CD14-positive monocyte (primary cell): ENCODE results near the gene LRRC4B. TPM values are rescaled to one million over a fixed set of nuclear protein-coding genes. Genes with fewer than 3 reads are reported as not detected.

ENCODE experiments used
- DNase-seq, 3 donors: peaks; one replicate each; pipeline ENCODE4 v3.0.0-alpha.2; 2011 to 2022
- H2AFZ ChIP-seq: 2 replicates; pipeline ENCODE4 v1.6.0; 2012; ENCODE audit warnings: mild to moderate bottlenecking, low read depth, low read length, inconsistent platforms; ENCODE audit not compliant: insufficient read depth, poor library complexity, severe bottlenecking
- H3K27ac ChIP-seq, 2 donors: 1 replicate in 1 of 2; 2 replicates in 1 of 2; pipeline ENCODE4 v1.5.1; 2012 to 2013; ENCODE audit warnings: low read length in 2 of 2, control low read depth in 1 of 2, inconsistent platforms in 1 of 2, low read depth in 1 of 2, mild to moderate bottlenecking in 1 of 2
- H3K27me3 ChIP-seq, 2 donors: one replicate each; pipeline versions ENCODE4 v1.6.0 to v1.6.1; 2011 to 2013; ENCODE audit warnings: low read length in 2 of 2; ENCODE audit not compliant: control insufficient read depth in 2 of 2, insufficient read depth in 2 of 2
- H3K36me3 ChIP-seq, 2 donors: replicated peaks in 1 of 2; 1 replicate in 1 of 2; 2 replicates in 1 of 2; pipeline versions ENCODE4 v1.5.1 to v1.6.1; 2012 to 2013; ENCODE audit warnings: low read length in 2 of 2, control low read depth in 1 of 2, inconsistent platforms in 1 of 2, mild to moderate bottlenecking in 1 of 2; ENCODE audit not compliant: insufficient read depth in 2 of 2, control insufficient read depth in 1 of 2
- H3K4me1 ChIP-seq, 2 donors: 1 replicate in 1 of 2; 2 replicates in 1 of 2; pipeline versions ENCODE4 v1.5.1 to v1.6.1; 2012 to 2013; ENCODE audit warnings: low read length in 2 of 2, control low read depth in 1 of 2, inconsistent platforms in 1 of 2, mild to moderate bottlenecking in 1 of 2, moderate library complexity in 1 of 2; ENCODE audit not compliant: insufficient read depth in 2 of 2, control insufficient read depth in 1 of 2
- H3K4me2 ChIP-seq: replicated peaks from 2 replicates; pipeline ENCODE3; 2012; ENCODE audit warnings: low read length, moderate library complexity, mild to moderate bottlenecking; ENCODE audit not compliant: poor library complexity, severe bottlenecking; ENCODE audit errors: extremely low read depth
- H3K4me3 ChIP-seq, 3 experiments: fragments of 200-600 bp in 1 of 3; sonication (generic) in 1 of 3; replicated peaks in 1 of 3; 1 replicate in 2 of 3; 2 replicates in 1 of 3; pipeline ENCODE4 v1.5.1; 2011 to 2013; ENCODE audit warnings: low read length in 3 of 3, mild to moderate bottlenecking in 3 of 3, control low read depth in 2 of 3, low read depth in 2 of 3, inconsistent platforms in 1 of 3, moderate library complexity in 1 of 3
- H3K79me2 ChIP-seq: 2 replicates; pipeline ENCODE4 v1.6.0; 2012; ENCODE audit warnings: mild to moderate bottlenecking, control low read depth, inconsistent platforms, low read length, moderate library complexity; ENCODE audit not compliant: insufficient read depth
- H3K9ac ChIP-seq: 2 replicates; pipeline ENCODE4 v1.6.0; 2017; ENCODE audit warnings: low read length, mild to moderate bottlenecking; ENCODE audit not compliant: insufficient read depth, poor library complexity, severe bottlenecking
- H3K9me3 ChIP-seq, 2 donors: replicated peaks in 1 of 2; 1 replicate in 1 of 2; 2 replicates in 1 of 2; pipeline versions ENCODE4 v1.5.1 to v1.6.1; 2012 to 2013; ENCODE audit warnings: low read length in 2 of 2, control low read depth in 1 of 2; ENCODE audit not compliant: control insufficient read depth in 1 of 2, insufficient read depth in 1 of 2
- H4K20me1 ChIP-seq: 2 replicates; pipeline ENCODE4 v1.6.0; 2012; ENCODE audit warnings: mild to moderate bottlenecking, low read length, control low read depth, moderate library complexity; ENCODE audit not compliant: insufficient read depth
- H3K27ac Mint-ChIP-seq, 7 donors: one replicate each; pipeline ENCODE4 v1.8.0; 2020; ENCODE audit warnings: mild to moderate bottlenecking in 7 of 7, mixed read lengths in 7 of 7, moderate library complexity in 6 of 7, inconsistent platforms in 2 of 7
- H3K27me3 Mint-ChIP-seq, 3 donors: one replicate each; pipeline ENCODE4 v1.8.0; 2021 to 2022; ENCODE audit warnings: low read depth in 3 of 3, mild to moderate bottlenecking in 3 of 3, mixed read lengths in 3 of 3, moderate library complexity in 3 of 3, inconsistent platforms in 1 of 3
- H3K36me3 Mint-ChIP-seq, 2 donors: one replicate each; pipeline ENCODE4 v1.8.0; 2020; ENCODE audit warnings: mixed read lengths in 2 of 2, inconsistent platforms in 1 of 2, mild to moderate bottlenecking in 1 of 2
- H3K4me1 Mint-ChIP-seq: one replicate; pipeline ENCODE4 v1.8.0; 2020; ENCODE audit warnings: mild to moderate bottlenecking, mixed read lengths
- H3K4me3 Mint-ChIP-seq, 2 donors: one replicate each; pipeline ENCODE4 v1.8.0; 2020; ENCODE audit warnings: mild to moderate bottlenecking in 2 of 2, mixed read lengths in 2 of 2, moderate library complexity in 1 of 2
- H3K9me3 Mint-ChIP-seq, 7 donors: one replicate each; pipeline ENCODE4 v1.8.0; 2020 to 2022; ENCODE audit warnings: mixed read lengths in 7 of 7, mild to moderate bottlenecking in 6 of 7, moderate library complexity in 6 of 7, inconsistent platforms in 2 of 7
- CTCF ChIP-seq: fragments of 200-600 bp; IDR thresholded peaks from one replicate; pipeline ENCODE4 v1.8.0; 2022; ENCODE audit warnings: antibody characterized with exemption, mild to moderate bottlenecking
- WGBS: methylation state at CpG from one replicate; pipeline ENCODE4 v1.1.5; 2013; ENCODE audit warnings: missing lambda C conversion rate; ENCODE audit not compliant: insufficient coverage; 5-methylcytosine and 5-hydroxymethylcytosine counted together
- intact Hi-C, 2 donors: fragments of 100-400 bp; cut with micrococcal nuclease; formaldehyde crosslinking; loops; one replicate each; pipeline versions ENCODE4 v1.15.0 to v1.15.1; 2023
- polyA plus RNA-seq, 3 donors: library from polyadenylated mRNA; depleted of rRNA in 1 of 3; unstranded in 2 of 3; stranded (reverse) in 1 of 3; fragments of 300-500 nt in 2 of 3; fragments of >200 nt in 1 of 3; fragmentation: Illumina TruSeq in 2 of 3; gene quantifications; 1 replicate in 2 of 3; 2 replicates in 1 of 3; pipeline ENCODE4 v1.2.3, GENCODE V29; 2012 to 2021

Gene LRRC4B
- polyA plus RNA-seq, 3 donors: not detected

GRCh38 chr19:50496189-50497021, 71.8 kb downstream of the LRRC4B start:
- no peak for DNase-seq
- TF ChIP-seq CTCF: no peak
- Histone ChIP-seq H3K27ac (no peak overlapping the region), H3K9me3 (no peaks in the 10 kb centered on the region), H3K79me2 (no peaks in the 10 kb centered on the region), H3K4me2 (no peak overlapping the region), H3K36me3 (no peaks in the 10 kb centered on the region), H3K27me3 (no peaks in the 10 kb centered on the region), H3K9ac (no peak overlapping the region), H3K4me3 (no peak overlapping the region), H2AFZ (no peak overlapping the region), H4K20me1 (no peaks in the 10 kb centered on the region), H3K4me1 (peaks cover 11 to 14% of the 10 kb centered on the region in 2 donors)
- H3K27ac Mint-ChIP-seq: no peak overlapping the region
- H3K4me3 Mint-ChIP-seq: no peak overlapping the region
- intact Hi-C loops: no loop called here
- H3K36me3 Mint-ChIP-seq: no peaks in the 10 kb centered on the region
- peaks cover 3 to 8% (median 4%) of the 10 kb centered on the region in 3 donors for H3K27me3 Mint-ChIP-seq
- peaks cover 0 to 6% (median 1%) of the 10 kb centered on the region in 7 donors for H3K9me3 Mint-ChIP-seq
- WGBS: 94% methylated on average over 13 of the region's 30 CpGs
- peaks cover 14% of the 10 kb centered on the region for H3K4me1 Mint-ChIP-seq

- H3K27ac ChIP-seq: no peak overlapping the region
- DNase-seq: no peak
- intact Hi-C loops: no loop called here
- H3K4me3 ChIP-seq: no peak overlapping the region
- Mint-ChIP-seq H3K4me3 (no peak overlapping the region), H3K27me3 (peaks cover 3 to 11% (median 4%) of the 10 kb centered on the region in 3 donors), H3K4me1 (peaks cover 25% of the 10 kb centered on the region), H3K36me3 (peaks cover 0 to 7% of the 10 kb centered on the region in 2 donors), H3K9me3 (peaks cover 3 to 10% (median 6%) of the 10 kb centered on the region in 7 donors), H3K27ac (peak overlapping the region in 1 of 7 donors; percentile 38)
- H4K20me1 ChIP-seq: no peaks in the 10 kb centered on the region
- H3K79me2 ChIP-seq: no peaks in the 10 kb centered on the region
- WGBS: 100% methylated on average over 1 of the region's 5 CpGs
- H2AFZ ChIP-seq: no peak overlapping the region
- H3K9me3 ChIP-seq: peaks cover 0 to 6% of the 10 kb centered on the region in 2 donors
- no peak for TF ChIP-seq CTCF
- H3K4me1 ChIP-seq: peaks cover 24 to 28% of the 10 kb centered on the region in 2 donors
- no peak overlapping the region for H3K9ac ChIP-seq
- H3K36me3 ChIP-seq: no peaks in the 10 kb centered on the region
- H3K4me2 ChIP-seq: no peak overlapping the region
- H3K27me3 ChIP-seq: no peaks in the 10 kb centered on the region
Measured at GRCh38 chr19:50495020-50495531, 73.2 kb downstream of the LRRC4B start.
